Occipital lobe (tissue), 2 donors: Measurements from ENCODE around the gene AIFM2. TPM values are rescaled to one million over a fixed set of nuclear protein-coding genes. Genes with fewer than 3 reads are reported as not detected.
"Not testable (repeated sequence)": the region's sequence is repeated elsewhere in the genome, so short reads cannot be mapped to it uniquely, and the experiment has no call there.

ENCODE experiments used
- DNase-seq: peaks from one replicate; lab custom pipeline; 2025; lab: John Stamatoyannopoulos, UW
- total RNA-seq: library from RNA; depleted of rRNA; stranded (reverse); fragments of >200 nt; gene quantifications from one replicate; pipeline ENCODE4 v1.2.3, GENCODE V29; 2014

Gene AIFM2
- total RNA-seq, 1 donor from 2014 or later: 5.5 TPM

- not testable (repeated sequence) for DNase-seq
These were observed 9.5 kb downstream of the AIFM2 start for GRCh38 chr10:70123166-70123565.

GRCh38 chr10:70122742-70123141 is 9.9 kb downstream of the AIFM2 start:
- no peak for DNase-seq

DNA sequence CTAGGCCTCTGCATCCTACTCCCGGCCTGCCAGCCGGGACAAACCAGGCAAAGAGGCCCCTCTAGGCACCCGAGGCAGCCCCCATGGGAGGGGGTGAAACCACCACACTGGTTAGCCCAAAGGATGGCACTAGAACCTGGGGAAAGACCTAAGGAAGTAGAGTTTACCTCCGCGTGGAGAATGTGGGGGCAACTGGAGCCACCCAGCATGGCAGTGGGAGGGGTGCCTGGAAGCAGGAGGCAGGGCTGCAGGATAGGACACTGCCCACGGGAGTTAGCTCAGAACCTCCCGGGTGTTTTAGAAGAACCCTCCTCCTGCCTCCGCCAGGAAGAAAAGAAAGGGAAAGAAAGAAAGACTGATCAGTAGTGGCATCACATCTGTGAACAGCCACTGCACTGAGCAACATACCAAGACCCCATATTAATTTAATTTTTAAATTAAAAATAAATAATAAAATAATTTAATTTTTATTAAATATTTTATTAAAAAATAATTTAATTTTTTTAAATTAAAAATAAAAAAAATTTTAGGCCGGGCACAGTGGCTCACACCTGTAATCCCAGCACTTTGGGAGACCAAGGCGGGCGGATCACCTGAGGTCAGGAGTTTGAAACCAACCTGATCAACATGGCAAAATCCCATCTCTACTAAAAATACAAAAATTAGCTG is 11.2 kb downstream of the AIFM2 start:
- no peak for DNase-seq

GRCh38 chr10:70120417-70120816 is 12.2 kb downstream of the AIFM2 start:
- DNase-seq: no peak

- DNase-seq: no peak
These were observed 13.0 kb downstream of the AIFM2 start for GRCh38 chr10:70119623-70120022.

DNA sequence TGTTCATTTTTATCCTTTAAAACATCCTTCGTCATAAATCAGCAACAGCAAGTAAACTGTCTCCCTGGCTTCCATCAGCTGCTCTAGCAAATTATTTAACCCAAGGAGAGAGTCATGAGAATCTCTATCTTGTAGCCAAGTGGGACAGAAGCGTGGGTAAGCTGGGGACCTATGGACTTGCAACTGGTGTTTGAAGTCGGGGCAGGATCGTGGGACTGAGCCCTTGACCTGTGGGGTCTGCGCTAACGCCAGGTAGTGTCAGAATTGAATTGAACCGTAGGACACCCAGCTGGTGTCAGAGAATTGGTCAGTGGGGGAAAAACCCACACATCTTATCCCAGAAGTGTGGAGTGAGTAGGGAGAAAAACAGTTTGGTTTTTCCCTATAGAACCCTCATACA is 13.4 kb downstream of the AIFM2 start:
- no peak for DNase-seq

DNA sequence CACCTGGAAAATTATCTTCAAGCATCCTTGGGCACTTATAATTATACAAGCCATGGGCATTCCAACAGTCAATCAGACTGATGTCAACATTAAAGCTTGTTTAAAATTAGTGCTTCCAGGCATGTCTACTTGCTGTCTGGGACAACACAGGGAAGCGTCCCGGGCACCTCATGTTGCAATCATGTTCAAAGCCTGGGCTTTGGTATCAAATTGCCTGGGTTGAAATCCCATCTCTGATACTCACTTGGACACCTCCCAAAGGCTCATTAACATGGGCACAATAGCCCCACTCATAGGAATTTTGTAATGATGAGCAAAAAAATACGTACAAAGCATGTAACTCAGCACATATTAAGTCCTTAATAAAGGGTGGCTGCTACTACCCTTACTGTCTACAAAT is 14.4 kb downstream of the AIFM2 start:
- no peak for DNase-seq

- no peak for DNase-seq
These were observed 15.0 kb downstream of the AIFM2 start for GRCh38 chr10:70117646-70118045.

GRCh38 chr10:70115948-70116682 is 16.5 kb downstream of the AIFM2 start:
- no peak for DNase-seq

GRCh38 chr10:70114902-70115301 is 17.7 kb downstream of the AIFM2 start:
- DNase-seq: no peak

- no peak for DNase-seq
These were observed 20.6 kb downstream of the AIFM2 start for GRCh38 chr10:70112071-70112470.

- no peak for DNase-seq
These were observed 21.1 kb downstream of the AIFM2 start for GRCh38 chr10:70111496-70111895.

DNA sequence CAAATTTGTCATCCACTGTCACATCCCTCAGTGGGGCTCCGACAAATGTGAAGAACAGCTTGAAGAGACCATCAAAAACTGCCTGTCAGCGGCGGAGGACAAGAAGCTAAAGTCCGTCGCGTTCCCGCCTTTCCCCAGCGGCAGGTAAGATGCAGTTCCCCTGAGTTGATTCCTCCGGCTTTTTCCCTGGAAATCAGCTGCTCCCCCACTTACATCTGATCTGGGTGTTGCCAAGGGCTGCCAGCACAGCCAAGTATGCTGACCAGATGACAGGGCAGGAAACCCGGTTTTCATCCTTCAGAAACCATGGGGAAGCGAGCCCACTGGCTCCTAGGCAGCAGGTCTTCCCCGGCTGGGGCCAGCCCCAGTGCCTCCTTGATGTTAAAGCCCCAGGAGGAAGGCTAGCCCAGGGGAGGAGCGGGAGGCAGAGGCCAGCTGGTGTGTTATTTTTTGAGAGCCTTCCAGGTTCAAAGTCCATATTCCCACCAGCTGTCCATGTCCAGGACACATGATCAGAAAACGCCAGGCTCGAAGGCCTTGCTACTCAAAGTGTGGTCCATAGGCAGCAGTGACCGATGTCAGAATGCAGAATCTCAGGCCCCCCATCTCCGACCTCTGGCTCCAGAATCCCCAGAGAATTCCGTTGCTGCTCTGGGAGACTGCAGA is 23.4 kb downstream of the AIFM2 start:
- no peak for DNase-seq

DNA sequence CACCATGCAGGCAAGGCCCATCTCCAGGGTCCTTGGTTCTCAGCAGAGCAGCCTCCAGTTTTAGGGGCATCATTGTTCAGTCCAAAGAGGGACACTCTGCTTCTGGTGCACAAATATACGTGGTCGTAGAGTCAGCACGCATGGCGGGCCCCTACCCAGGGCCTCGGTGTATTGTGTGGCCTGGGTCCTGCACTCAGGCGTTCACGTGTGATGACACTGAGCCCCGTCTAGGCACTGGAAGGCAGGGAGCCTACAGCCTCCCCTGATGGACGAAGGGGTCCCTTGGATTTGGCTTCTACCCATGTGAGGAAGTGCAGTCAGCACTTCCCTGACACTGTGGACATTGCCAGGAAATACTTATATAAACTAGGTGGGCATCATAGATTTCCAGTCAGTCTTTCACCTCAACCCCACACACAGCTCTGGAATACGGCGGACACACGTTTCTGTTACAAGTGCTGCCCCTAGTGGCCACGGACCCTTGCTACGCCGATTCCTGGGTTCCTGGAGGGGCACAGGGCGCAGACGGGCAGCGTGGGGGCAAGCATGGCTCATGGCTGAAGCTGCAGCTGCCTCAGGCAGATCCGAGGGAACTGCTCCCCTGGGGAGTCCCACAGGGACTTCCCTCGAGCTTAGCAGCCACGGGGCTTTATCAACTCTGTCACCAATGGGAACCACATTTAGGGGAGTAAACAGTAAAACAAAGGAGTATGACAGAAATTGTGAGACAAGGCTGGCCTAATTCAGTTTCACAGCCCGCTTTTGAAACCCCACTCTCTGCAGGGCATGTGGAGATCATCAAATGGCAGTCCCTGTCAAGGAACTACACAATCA is 25.4 kb downstream of the AIFM2 start:
- no peak for DNase-seq

DNA sequence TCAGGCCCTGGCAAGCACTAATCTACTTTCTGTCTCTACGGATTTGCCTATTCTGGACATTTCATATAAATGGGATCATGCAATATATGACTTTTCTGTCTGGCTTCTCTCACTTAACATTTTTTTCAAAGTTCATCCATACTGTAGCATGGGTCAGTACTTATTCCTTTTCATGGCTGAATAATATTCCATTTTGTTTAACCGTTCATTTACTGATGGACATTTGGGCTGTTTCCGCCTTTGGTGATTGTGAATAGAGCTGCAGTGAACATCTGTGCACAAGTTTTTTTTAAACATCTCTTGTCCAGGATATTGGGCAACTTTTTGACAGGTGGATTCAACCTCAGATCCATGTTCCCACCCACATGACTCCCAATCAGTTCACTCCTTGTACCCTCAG is 31.0 kb downstream of the AIFM2 start:
- DNase-seq: no peak

DNA sequence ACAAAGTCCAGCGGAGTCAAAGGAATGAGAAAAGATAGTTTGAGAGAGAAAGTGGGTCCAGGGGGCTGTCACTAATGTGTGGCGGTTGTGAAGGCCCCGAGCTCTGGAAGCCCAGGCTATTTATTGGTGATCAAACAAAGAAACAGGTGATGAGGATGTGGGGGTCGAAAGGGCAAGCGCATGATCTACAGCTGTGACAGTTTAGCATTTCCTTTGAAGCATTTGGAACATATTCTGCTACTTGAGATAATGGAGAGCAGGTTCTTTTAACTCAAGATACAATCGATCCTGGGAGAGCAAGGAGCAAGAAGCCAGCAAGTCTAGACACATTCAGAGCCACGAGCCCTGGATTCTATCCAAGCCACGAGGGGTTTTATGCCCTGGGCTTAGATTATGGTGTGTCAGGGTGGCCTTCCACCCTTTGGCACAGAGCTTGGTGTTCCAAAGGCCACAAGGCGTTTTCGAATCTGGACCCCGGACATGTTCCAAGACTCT is 31.5 kb downstream of the AIFM2 start:
- not testable (repeated sequence) for DNase-seq

GRCh38 chr10:70098271-70098670 is 34.4 kb downstream of the AIFM2 start:
- no peak for DNase-seq

- DNase-seq: no peak
These were observed 35.2 kb downstream of the AIFM2 start for GRCh38 chr10:70097459-70097858.

DNA sequence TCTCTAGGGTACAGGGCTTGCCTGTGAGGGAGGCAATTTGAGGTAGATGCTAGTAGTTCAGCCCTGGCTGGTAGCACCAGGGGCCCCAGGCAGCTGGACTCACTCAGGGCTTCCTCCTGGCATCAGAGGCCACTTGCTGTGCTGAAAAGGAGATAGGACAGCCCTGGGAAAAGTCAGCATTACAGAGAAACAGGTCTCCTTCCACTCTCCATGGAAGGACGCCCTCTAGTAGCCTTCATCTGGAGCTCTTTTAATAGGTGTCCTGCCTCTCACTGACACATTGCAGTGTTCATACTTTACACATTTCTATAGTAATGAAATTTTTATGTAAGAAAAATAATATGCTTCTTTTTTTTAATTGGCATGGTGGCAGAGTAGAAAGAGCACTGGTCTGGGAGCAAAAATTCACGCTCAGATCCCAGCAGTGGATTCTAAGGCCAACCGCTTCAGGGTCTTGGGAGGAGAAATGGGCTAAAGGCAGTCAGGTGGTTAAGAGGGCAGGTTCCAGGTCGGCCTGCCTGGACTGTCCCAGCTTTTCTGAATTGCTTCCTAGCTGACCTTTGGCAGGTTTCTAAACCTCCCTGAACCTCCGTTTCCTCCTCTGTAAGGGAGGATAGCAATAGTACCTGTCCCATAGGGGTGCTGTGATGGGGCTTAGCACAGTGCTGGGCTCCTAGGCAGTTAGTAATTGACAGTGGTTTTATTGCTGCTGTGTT is 35.8 kb downstream of the AIFM2 start:
- DNase-seq: no peak

DNA sequence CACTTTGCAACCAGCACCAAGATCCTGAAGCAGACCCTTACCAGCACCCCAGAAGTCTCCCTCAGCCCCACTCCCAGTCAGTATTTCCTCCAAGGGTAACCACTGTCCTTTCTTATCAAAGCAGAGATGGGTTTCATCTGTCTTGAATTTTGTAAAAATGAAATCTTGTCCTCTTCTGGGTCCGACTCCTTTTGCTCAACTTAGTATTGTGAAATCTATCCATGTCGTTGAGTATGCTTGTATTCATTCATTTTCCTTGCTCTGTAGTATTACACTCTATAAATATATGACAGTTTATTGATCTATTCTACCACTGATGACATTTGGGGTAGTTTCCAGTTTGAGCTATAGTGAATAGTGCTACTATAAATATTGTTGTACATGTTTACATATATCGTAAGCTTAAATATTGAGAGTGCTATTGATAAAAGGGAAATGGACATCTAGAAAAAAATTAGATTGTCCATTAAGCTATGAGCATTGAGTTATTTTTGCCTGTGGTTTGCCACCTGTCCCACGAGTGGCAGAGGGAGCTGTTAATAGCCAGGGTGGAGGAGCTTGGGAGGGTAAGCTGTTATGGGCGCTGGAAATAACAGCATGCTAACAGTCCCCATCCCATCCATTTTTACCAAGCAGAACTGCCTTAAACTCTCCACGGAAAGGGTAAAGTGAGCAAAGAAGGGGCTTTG is 36.5 kb downstream of the AIFM2 start:
- no peak for DNase-seq
